Neural cell (in vitro differentiated cells): ENCODE results near the gene FAF2.

Experiments used
- CTCF ChIP-seq: fragments of 450-650 bp; IDR thresholded peaks from 2 replicates; pipeline ENCODE4 v1.5.1; 2014; ENCODE audit warnings: antibody characterized with exemption, mild to moderate bottlenecking, moderate library complexity; ENCODE audit not compliant: poor library complexity, severe bottlenecking
- EP300 ChIP-seq: fragments of 450-650 bp; conservative IDR thresholded peaks from 2 replicates; pipeline ENCODE4 v1.6.1; 2014; ENCODE audit warnings: antibody characterized with exemption, mild to moderate bottlenecking, moderate library complexity; ENCODE audit not compliant: poor library complexity, severe bottlenecking
- POLR2AphosphoS5 ChIP-seq: IDR thresholded peaks from 2 replicates; pipeline ENCODE4 v1.6.1; 2012
- REST ChIP-seq: IDR thresholded peaks from 2 replicates; pipeline ENCODE4 v1.6.1; 2012; ENCODE audit warnings: borderline replicate concordance

- TF ChIP-seq POLR2AphosphoS5: no peak
- TF ChIP-seq EP300: no peak
- TF ChIP-seq CTCF: no peak
- no peak for TF ChIP-seq REST
Observed at GRCh38 chr5:176441921-176442323, 6.3 kb upstream of the FAF2 start.
